Smooth muscle cell (in vitro differentiated cells): ENCODE results near the gene DOCK11. TPM values are rescaled to one million over a fixed set of nuclear protein-coding genes. Genes with fewer than 3 reads are reported as not detected.

ENCODE experiments used
- DNase-seq: peaks from one replicate; lab custom pipeline; 2025; ENCODE audit not compliant: unreplicated experiment; lab: John Stamatoyannopoulos, UW
- H2AFZ ChIP-seq: fragments of 200-600 bp; sonication (generic); 2 replicates; pipeline ENCODE4 v1.6.0; 2016; ENCODE audit warnings: antibody characterized with exemption, low read depth, mild to moderate bottlenecking
- H3F3A ChIP-seq: fragments of 200-600 bp; sonication (generic); 2 replicates; pipeline ENCODE4 v1.6.0; 2017; ENCODE audit warnings: antibody characterized with exemption, low read depth
- H3K27ac ChIP-seq: fragments of 200-600 bp; sonication (generic); 2 replicates; pipeline ENCODE4 v1.5.1; 2016; ENCODE audit warnings: low read depth, mild to moderate bottlenecking
- H3K27me3 ChIP-seq: fragments of 200-600 bp; sonication (generic); 2 replicates; pipeline ENCODE4 v1.6.1; 2016; ENCODE audit warnings: low read depth, mild to moderate bottlenecking
- H3K36me3 ChIP-seq: fragments of 200-600 bp; sonication (generic); 2 replicates; pipeline ENCODE4 v1.5.1; 2016; ENCODE audit warnings: low read depth
- H3K4me1 ChIP-seq: fragments of 200-600 bp; sonication (generic); 2 replicates; pipeline ENCODE4 v1.5.1; 2016; ENCODE audit warnings: low read depth
- H3K4me2 ChIP-seq: fragments of 200-600 bp; sonication (generic); 2 replicates; pipeline ENCODE4 v1.6.0; 2016; ENCODE audit warnings: mild to moderate bottlenecking
- H3K4me3 ChIP-seq: fragments of 200-600 bp; sonication (generic); 2 replicates; pipeline ENCODE4 v1.5.1; 2016; ENCODE audit warnings: mild to moderate bottlenecking
- H3K79me2 ChIP-seq: fragments of 200-600 bp; sonication (generic); 2 replicates; pipeline ENCODE4 v1.6.0; 2016; ENCODE audit warnings: low read depth, mild to moderate bottlenecking
- H3K9ac ChIP-seq: fragments of 200-600 bp; sonication (generic); 2 replicates; pipeline ENCODE4 v1.6.0; 2016; ENCODE audit warnings: low read depth
- H3K9me3 ChIP-seq: fragments of 200-600 bp; sonication (generic); replicated peaks from 2 replicates; pipeline ENCODE4 v1.5.1; 2016; ENCODE audit warnings: low read depth
- H4K20me1 ChIP-seq: fragments of 200-600 bp; sonication (generic); 2 replicates; pipeline ENCODE4 v1.6.0; 2016; ENCODE audit warnings: low read depth
- WGBS: methylation state at CpG from one replicate; pipeline ENCODE4 v1.1.7; 2016; ENCODE audit warnings: low lambda C conversion rate; 5-methylcytosine and 5-hydroxymethylcytosine counted together
- polyA plus RNA-seq: library from polyadenylated mRNA; unstranded; fragments of >200 nt; fragmentation: Nextera tagmentation; extraction: Ambion mirVana; gene quantifications from 2 replicates; pipeline ENCODE4 v1.2.1, GENCODE V29; 2016
- total RNA-seq: library from RNA; depleted of rRNA; stranded (reverse); fragments of >200 nt; gene quantifications from 2 replicates; pipeline ENCODE4 v1.2.3, GENCODE V29; 2014
- TF ChIP-seq, protein P1 (sequence below): fragments of 200-600 bp; sonication (generic); IDR thresholded peaks from 2 replicates; pipeline ENCODE4 v1.5.1; 2017; ENCODE audit warnings: borderline replicate concordance, mild to moderate bottlenecking, antibody characterized with exemption; ENCODE audit not compliant: insufficient read depth, poor library complexity, severe bottlenecking

Gene DOCK11
- total and polyA plus RNA-seq, 2 experiments from 2014 or later, result 2.3 to 2.6 TPM

DNA sequence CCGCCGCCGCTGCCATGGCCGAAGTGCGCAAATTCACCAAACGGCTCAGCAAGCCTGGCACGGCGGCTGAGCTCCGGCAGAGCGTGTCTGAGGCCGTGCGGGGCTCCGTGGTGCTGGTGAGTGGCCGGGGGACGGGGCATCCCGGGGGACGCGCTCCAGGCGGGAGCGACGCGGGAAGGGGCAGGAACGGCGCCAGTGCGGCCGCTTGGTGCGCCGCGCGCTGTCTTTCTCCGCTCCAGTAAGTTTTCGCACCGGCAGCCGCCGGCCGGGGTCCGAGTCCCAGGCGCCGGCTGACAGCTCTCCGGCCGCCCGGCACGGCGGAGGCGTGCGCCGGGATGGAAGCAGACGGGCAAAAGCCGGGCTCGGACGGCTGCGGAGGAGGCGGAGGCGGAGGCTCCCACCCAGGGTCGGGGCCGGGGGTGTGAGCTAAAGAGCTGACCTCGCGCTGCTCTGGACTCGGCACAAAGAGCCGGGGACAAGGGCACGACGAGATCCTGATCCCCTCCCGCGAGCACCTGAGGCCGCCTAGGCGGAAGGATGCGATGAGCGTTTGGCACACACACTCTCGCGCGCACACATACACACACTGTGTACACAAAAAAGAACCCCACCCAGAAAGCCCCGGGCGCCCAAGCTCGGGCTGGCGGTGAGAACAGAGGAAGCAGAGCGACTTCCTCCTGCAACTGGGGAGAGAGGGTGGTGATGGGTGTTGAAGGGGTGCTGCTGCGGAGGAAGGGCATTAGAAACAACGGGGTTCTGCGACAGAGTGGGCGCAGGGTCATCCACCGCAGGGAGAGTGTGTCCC is 545 bp downstream of the DOCK11 start:
- WGBS, result 49% methylated on average over 60 of the region's 81 CpGs
- Histone ChIP-seq H3K4me3 (peak overlapping the region; percentile 56), H2AFZ (peak overlapping the region; percentile 69), H3K4me2 (peak overlapping the region; percentile 87), H4K20me1 (no peaks in the 10 kb centered on the region), H3K27ac (no peak overlapping the region), H3K36me3 (no peaks in the 10 kb centered on the region), H3F3A (no peaks in the 10 kb centered on the region), H3K9ac (no peak overlapping the region), H3K9me3 (no peaks in the 10 kb centered on the region), H3K79me2 (no peaks in the 10 kb centered on the region), H3K27me3 (peaks cover 15% of the 10 kb centered on the region), H3K4me1 (no peaks in the 10 kb centered on the region)
- no peak for DNase-seq
- TF ChIP-seq, protein P1, sequence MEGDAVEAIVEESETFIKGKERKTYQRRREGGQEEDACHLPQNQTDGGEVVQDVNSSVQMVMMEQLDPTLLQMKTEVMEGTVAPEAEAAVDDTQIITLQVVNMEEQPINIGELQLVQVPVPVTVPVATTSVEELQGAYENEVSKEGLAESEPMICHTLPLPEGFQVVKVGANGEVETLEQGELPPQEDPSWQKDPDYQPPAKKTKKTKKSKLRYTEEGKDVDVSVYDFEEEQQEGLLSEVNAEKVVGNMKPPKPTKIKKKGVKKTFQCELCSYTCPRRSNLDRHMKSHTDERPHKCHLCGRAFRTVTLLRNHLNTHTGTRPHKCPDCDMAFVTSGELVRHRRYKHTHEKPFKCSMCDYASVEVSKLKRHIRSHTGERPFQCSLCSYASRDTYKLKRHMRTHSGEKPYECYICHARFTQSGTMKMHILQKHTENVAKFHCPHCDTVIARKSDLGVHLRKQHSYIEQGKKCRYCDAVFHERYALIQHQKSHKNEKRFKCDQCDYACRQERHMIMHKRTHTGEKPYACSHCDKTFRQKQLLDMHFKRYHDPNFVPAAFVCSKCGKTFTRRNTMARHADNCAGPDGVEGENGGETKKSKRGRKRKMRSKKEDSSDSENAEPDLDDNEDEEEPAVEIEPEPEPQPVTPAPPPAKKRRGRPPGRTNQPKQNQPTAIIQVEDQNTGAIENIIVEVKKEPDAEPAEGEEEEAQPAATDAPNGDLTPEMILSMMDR, result no peak

DNA sequence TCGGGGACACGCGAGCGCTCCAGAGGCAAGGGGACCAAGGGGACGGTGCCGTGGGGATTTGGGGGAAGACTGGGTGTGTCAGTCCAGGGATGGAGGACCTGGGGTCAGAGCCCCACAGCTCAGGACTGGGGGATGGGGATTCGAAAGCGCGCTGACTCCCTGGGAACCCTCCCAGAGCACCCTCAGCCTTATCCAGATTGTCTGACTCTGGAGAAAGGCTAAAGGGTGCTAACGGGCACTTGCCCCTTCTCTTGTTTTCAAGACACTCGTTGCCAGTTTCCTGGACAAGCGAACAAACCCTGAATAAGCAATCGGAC is 1.1 kb downstream of the DOCK11 start:
- Histone ChIP-seq H3K4me3 (peak overlapping the region; percentile 56), H3K4me1 (no peaks in the 10 kb centered on the region), H3K79me2 (no peaks in the 10 kb centered on the region), H3K9ac (no peak overlapping the region), H4K20me1 (no peaks in the 10 kb centered on the region), H3F3A (no peaks in the 10 kb centered on the region), H3K9me3 (no peaks in the 10 kb centered on the region), H3K27me3 (peaks cover 15% of the 10 kb centered on the region), H2AFZ (peak overlapping the region; percentile 69), H3K4me2 (peak overlapping the region; percentile 87), H3K36me3 (no peaks in the 10 kb centered on the region), H3K27ac (no peak overlapping the region)
- no peak for DNase-seq
- TF ChIP-seq, protein P1, result no peak
- WGBS, result 48% methylated on average over 10 of the region's 13 CpGs

DNA sequence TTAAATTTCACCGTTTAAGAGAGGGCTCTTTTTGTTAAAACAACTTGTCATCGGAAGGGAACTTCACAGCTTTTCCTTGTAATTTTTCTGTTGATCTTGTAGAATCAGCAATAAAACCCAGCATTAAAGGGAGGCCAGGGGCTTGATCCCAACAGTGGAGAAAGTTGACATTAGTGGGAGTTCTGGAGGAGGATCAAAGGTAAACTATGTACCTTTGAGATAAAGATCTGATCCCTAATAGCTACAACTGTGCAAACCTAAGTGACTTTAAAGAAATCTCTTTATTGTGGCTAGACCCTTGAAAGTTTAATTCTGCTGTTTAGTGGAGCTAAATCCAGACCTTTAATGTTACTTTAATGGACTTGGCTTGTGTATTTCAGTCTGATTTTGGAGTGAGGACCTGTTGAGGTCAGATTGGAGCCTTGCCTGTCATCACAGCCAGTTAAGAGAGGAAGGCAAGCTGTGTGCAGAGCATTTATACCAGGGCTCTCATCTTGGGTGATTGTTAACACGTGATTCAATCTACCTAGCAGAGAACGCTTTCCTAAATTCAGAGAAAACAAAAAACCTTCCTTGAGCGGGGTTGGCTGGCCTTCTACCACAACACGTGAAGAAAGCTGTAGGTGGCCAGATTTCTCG is 1.7 kb downstream of the DOCK11 start:
- no peaks in the 10 kb centered on the region for H3K79me2 ChIP-seq
- H3K27ac ChIP-seq, result no peak overlapping the region
- H3K36me3 ChIP-seq, result no peaks in the 10 kb centered on the region
- H2AFZ ChIP-seq, result no peak overlapping the region
- H3K9me3 ChIP-seq, result no peaks in the 10 kb centered on the region
- no peaks in the 10 kb centered on the region for H4K20me1 ChIP-seq
- H3K4me1 ChIP-seq, result no peaks in the 10 kb centered on the region
- TF ChIP-seq, protein P1, result no peak
- no peak for DNase-seq
- peak overlapping the region; percentile 87 for H3K4me2 ChIP-seq
- WGBS, result 57% methylated on average over 7 of the region's 7 CpGs
- H3K4me3 ChIP-seq, result peak overlapping the region; percentile 56
- peaks cover 15% of the 10 kb centered on the region for H3K27me3 ChIP-seq
- no peak overlapping the region for H3K9ac ChIP-seq
- no peaks in the 10 kb centered on the region for H3F3A ChIP-seq
